Spleen (tissue), 7 donors: ENCODE results near the gene CFAP74.

Source experiments
- CTCF ChIP-seq, 11 experiments: fragments of 200-600 bp in 7 of 11; fragments of 450-650 bp in 4 of 11; sonication (generic) in 4 of 11; IDR thresholded peaks in 8 of 11; conservative IDR thresholded peaks in 3 of 11; 1 replicate in 7 of 11; 2 replicates in 4 of 11; pipeline versions ENCODE4 v1.4.0 to v1.8.0; 2016 to 2021; ENCODE audit warnings: antibody characterized with exemption in 11 of 11, inconsistent platforms in 4 of 11, mild to moderate bottlenecking in 1 of 11
- POLR2A ChIP-seq, 3 donors: fragments of 450-650 bp; IDR thresholded peaks; one replicate each; pipeline ENCODE4 v1.5.1; 2017; ENCODE audit warnings: antibody characterized with exemption in 3 of 3, mild to moderate bottlenecking in 1 of 3
- POLR2AphosphoS5 ChIP-seq, 3 donors: sonication (generic); formaldehyde crosslinking; IDR thresholded peaks; one replicate each; pipeline ENCODE4 v1.5.1; 2017; ENCODE audit warnings: antibody characterized with exemption in 3 of 3
- donor health status: DM: no; HTN: no; CAD: no; lungs with moderate emphysema.
- donor health status: DM: no; HTN: no; CAD: no.
- donor health status: DM: no; HTN: no; CAD: no.

- no peak for TF ChIP-seq CTCF (IDR thresholded peaks at IDR 0.05 in 8 of 11, conservative IDR thresholded peaks at IDR 0.05 in 3 of 11)
- no peak for TF ChIP-seq POLR2A (IDR thresholded peaks at IDR 0.05)
- no peak for TF ChIP-seq POLR2AphosphoS5 (IDR thresholded peaks at IDR 0.05)
Observed at GRCh38 chr1:1901641-1902294, 101.8 kb downstream of the CFAP74 start.
